T follicular helper cell (primary cell): Measurements from ENCODE around the gene PRR12.

Source experiments
- DNase-seq: peaks from one replicate; pipeline ENCODE4 v3.0.0-alpha.2; 2020; ENCODE audit warnings: low read depth

PRR12 gene

DNA sequence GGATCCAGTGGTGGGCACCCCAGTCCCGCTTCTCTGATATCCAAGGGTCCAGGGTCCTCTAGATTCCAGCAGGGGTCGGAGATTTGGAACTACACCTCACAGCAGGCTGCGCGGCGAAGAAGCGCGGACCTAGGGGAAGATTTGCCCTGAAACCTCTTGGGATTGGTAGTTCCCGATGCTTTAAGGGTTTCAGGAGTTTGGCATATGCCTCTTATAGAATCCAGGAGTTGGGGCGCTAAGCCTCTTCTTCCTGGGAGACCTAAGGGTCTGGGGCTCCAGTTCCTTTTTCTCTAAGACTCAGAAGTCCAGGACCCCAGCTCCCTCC, 75.1 kb downstream of the PRR12 start:
- DNase-seq = no peak

DNA sequence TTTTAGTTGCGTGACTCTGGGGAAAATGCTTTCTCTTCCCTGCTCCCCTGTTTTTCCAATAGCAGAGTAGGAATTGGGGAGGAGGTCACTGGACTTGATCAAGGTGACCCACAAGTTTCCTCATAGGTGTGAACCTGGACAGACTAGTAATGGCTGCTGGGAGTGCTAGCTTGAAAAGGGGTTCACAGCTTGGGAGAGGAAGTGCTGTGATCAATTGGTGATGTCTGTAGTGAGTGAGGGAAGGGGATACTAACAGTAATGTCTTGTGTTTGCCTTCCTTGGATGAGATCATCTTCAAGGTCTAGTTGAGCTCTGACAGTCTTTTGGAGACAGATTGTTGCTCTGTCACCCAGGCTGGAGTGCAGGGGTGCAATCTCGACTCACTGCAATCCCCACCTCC, 76.5 kb downstream of the PRR12 start:
- DNase-seq = no peak

DNA sequence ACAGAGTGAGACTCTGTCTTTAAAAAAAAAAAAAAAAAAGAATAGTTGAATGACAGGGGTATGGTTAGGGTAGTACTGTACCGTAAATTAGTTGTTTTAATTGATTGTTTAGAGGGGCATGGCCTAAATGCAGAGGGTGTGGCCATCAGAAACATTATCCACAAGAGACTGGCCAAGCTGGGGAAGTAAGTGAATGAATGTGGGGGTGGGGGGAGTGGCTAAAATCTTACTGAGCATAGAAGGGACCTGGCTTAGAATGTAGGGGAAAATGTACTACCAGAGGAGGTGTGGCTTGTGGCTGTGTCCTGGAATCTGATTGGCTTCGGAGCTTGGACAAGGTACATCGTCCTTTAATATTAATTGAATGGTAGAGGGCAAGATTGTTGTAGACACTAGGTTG, 78.5 kb downstream of the PRR12 start:
- DNase-seq = no peak

DNA sequence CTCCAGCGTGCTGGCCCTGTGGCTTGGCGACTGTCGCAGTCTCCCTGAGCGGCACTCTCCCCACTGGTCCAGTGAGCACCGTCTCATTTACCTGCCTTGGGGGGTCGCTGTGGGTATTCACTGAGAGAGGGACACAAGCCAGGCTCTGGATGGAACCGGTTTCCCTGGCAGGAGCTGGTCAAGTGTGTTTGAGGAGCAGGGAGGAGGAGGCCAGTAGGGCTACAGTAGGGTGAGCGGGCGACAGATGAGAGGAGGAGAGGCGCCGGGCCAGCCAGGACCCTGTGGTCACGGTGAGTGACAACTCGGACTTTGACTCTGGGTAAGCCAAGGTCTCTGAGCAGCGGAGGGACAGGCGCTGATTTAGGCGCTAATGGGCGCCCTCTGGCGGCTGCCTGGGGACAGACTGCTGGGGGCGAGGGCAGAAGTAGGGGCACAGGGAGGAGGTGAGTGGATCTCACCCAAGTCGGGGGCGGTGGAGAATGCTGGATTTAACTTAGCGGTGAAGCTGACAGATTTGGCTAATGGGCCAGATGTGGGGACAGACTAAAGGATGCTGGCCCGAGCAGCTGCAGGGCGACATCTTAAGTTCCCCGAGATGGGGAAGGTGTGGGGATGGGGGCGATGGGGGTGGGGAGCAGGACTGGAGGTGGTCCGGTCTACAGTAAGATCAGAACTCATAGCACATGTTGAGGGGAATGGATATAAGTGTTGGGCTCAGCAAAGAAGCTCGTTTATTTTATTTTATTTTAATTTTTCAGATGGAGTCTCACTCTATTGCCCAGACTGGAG, 81.3 kb downstream of the PRR12 start:
- peak; percentile 60 for DNase-seq
